ENCODE measurements around the gene PRXL2B.

GRCh38 chr1:2556277-2556677, 30.3 kb upstream of the PRXL2B start, which contains the start of gene TNFRSF14:
- TF ChIP-seq POLR2A (IDR thresholded peaks at IDR 0.05; ENCODE audit: extremely low read depth, insufficient read length) (no peak), CTCF (IDR thresholded peaks at IDR 0.05; ENCODE audit: low read depth, low read length) (no peak), MYC (IDR thresholded peaks at IDR 0.05; ENCODE audit: low read depth, low read length) (no peak), MAX (IDR thresholded peaks at IDR 0.05; ENCODE audit: low read depth, low read length) (no peak)
